Measurements from ENCODE around the gene DLG5.

The DLG5 gene

GRCh38 chr10:77944519-77944918 is 18.0 kb upstream of the DLG5 start:
- peak; percentile 94 for DNase-seq
- no peak overlapping the region for H4K8ac ChIP-seq (ENCODE audit: low read length)
- no peak overlapping the region for H3K4ac ChIP-seq (ENCODE audit: low read depth in 1 of 2, low read length in 2 of 2)
- H2AFZ ChIP-seq (ENCODE audit: low read depth, low read length), result no peak overlapping the region
- no peak overlapping the region for H3K18ac ChIP-seq (ENCODE audit: low read depth in 1 of 2, low read length in 2 of 2)
- 55% methylated on average over 3 of the region's 4 CpGs for WGBS
- H3K4me2 ChIP-seq (ENCODE audit: low read length, poor library complexity, severe bottlenecking), result no peak overlapping the region
- no peak overlapping the region for H2BK12ac ChIP-seq (ENCODE audit: low read length in 2 of 2)
- no peak overlapping the region for H2AK5ac ChIP-seq (ENCODE audit: low read length, severe bottlenecking)
- H3K4me3 ChIP-seq (ENCODE audit: insufficient read depth in 1 of 2, low read depth in 1 of 2, low read length in 2 of 2), result no peak overlapping the region
- H2BK120ac ChIP-seq (ENCODE audit: low read depth, low read length), result no peak overlapping the region
- peaks cover 23% of the 10 kb centered on the region for H3K4me1 ChIP-seq (ENCODE audit: control insufficient read depth, insufficient read depth, low read depth, low read length)
- no peak overlapping the region for H2BK5ac ChIP-seq (ENCODE audit: low read depth, low read length, poor library complexity, severe bottlenecking)
- no peaks in the 10 kb centered on the region for H3K36me3 ChIP-seq (ENCODE audit: control insufficient read depth in 1 of 2, insufficient read depth in 2 of 2, low read depth in 1 of 2, low read length in 2 of 2)
- H3K9me3 ChIP-seq (ENCODE audit: control insufficient read depth, low read length), result no peaks in the 10 kb centered on the region
- H3K27me3 ChIP-seq (ENCODE audit: control insufficient read depth in 1 of 2, insufficient read depth in 1 of 2, low read length in 2 of 2), result no peaks in the 10 kb centered on the region
- H3K9ac ChIP-seq (ENCODE audit: low read length), result no peak overlapping the region
- no peaks in the 10 kb centered on the region for H3K79me1 ChIP-seq (replicated peaks; ENCODE audit: low read length, poor library complexity, severe bottlenecking)
- no peak overlapping the region for H4K91ac ChIP-seq (ENCODE audit: low read length)
- H3K23ac ChIP-seq (ENCODE audit: low read length in 2 of 2), result no peak overlapping the region
- no peak overlapping the region for H3K14ac ChIP-seq (ENCODE audit: low read length in 2 of 2)
- no peak overlapping the region for H2BK15ac ChIP-seq (ENCODE audit: low read depth, poor library complexity, severe bottlenecking)
- H3K27ac ChIP-seq (ENCODE audit: low read length, poor library complexity, severe bottlenecking), result no peak overlapping the region

DNA sequence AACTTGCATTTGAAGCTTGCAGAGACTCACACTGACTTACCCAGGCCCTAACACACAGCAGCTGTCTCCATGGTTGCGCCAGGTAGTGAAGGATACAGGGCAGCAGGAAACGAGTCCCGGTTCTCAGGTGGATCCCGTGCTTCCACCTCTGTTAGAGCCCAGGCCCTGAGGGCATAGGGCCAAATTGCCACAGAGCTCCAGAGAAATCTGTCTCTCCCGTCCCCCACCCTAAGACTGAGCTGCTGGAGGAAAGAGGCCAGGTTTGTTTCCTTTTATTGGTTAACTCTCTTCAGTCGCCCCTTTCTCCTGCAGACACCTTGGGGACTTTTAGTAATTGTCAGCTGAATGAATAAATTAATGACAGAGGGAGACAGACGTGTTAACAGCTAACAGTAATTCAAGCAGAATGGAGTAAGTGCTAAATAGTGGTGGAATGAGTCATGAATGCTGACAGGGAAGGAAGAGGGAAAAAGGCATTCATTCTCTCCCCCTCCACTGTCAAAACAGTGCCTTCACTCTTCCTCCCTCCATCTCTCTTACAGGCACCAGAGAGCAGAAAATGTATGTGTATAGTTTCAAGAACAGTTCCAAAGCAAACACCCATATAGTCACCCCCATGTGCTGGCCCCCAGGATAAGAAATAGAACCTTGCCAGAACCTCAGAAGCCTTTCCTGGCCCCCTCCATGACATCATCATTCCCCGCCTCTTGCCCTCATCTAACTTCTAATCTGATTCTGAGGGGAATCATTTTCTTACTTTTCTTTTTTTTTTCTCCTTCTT is 16.8 kb upstream of the DLG5 start:
- Histone ChIP-seq H3K23ac (ENCODE audit: low read length in 2 of 2) (no peak overlapping the region), H4K91ac (ENCODE audit: low read length) (no peak overlapping the region), H2BK120ac (ENCODE audit: low read depth, low read length) (no peak overlapping the region), H3K14ac (ENCODE audit: low read length in 2 of 2) (no peak overlapping the region), H3K4me2 (ENCODE audit: low read length, poor library complexity, severe bottlenecking) (peak overlapping the region; percentile 59), H2AK5ac (ENCODE audit: low read length, severe bottlenecking) (peak overlapping the region; percentile 55), H2BK5ac (ENCODE audit: low read depth, low read length, poor library complexity, severe bottlenecking) (peak overlapping the region; percentile 61), H2AFZ (ENCODE audit: low read depth, low read length) (no peak overlapping the region), H3K4me1 (ENCODE audit: control insufficient read depth, insufficient read depth, low read depth, low read length) (peaks cover 23% of the 10 kb centered on the region), H3K36me3 (ENCODE audit: control insufficient read depth in 1 of 2, insufficient read depth in 2 of 2, low read depth in 1 of 2, low read length in 2 of 2) (no peaks in the 10 kb centered on the region), H3K79me1 (replicated peaks; ENCODE audit: low read length, poor library complexity, severe bottlenecking) (no peaks in the 10 kb centered on the region), H3K27me3 (ENCODE audit: control insufficient read depth in 1 of 2, insufficient read depth in 1 of 2, low read length in 2 of 2) (no peaks in the 10 kb centered on the region), H3K9ac (ENCODE audit: low read length) (peak overlapping the region; percentile 44), H3K27ac (ENCODE audit: low read length, poor library complexity, severe bottlenecking) (peak overlapping the region; percentile 92), H2BK12ac (ENCODE audit: low read length in 2 of 2) (peak overlapping the region; percentile 43 to 91), H3K4me3 (ENCODE audit: insufficient read depth in 1 of 2, low read depth in 1 of 2, low read length in 2 of 2) (no peak overlapping the region), H3K4ac (ENCODE audit: low read depth in 1 of 2, low read length in 2 of 2) (peak overlapping the region; percentile 32 to 46), H3K9me3 (ENCODE audit: control insufficient read depth, low read length) (no peaks in the 10 kb centered on the region), H3K18ac (ENCODE audit: low read depth in 1 of 2, low read length in 2 of 2) (peak overlapping the region; percentile 67 to 69), H2BK15ac (ENCODE audit: low read depth, poor library complexity, severe bottlenecking) (no peak overlapping the region), H4K8ac (ENCODE audit: low read length) (no peak overlapping the region)
- peak; percentile 91 for DNase-seq
- WGBS, result 24% methylated on average over 7 of the region's 8 CpGs

- Histone ChIP-seq H3K27ac (ENCODE audit: low read length, poor library complexity, severe bottlenecking) (no peak overlapping the region), H2BK5ac (ENCODE audit: low read depth, low read length, poor library complexity, severe bottlenecking) (no peak overlapping the region), H2BK15ac (ENCODE audit: low read depth, poor library complexity, severe bottlenecking) (no peak overlapping the region), H3K4me2 (ENCODE audit: low read length, poor library complexity, severe bottlenecking) (no peak overlapping the region), H3K4ac (ENCODE audit: low read depth in 1 of 2, low read length in 2 of 2) (no peak overlapping the region), H3K4me3 (ENCODE audit: insufficient read depth in 1 of 2, low read depth in 1 of 2, low read length in 2 of 2) (no peak overlapping the region), H3K4me1 (ENCODE audit: control insufficient read depth, insufficient read depth, low read depth, low read length) (peaks cover 23% of the 10 kb centered on the region), H4K8ac (ENCODE audit: low read length) (no peak overlapping the region), H3K27me3 (ENCODE audit: control insufficient read depth in 1 of 2, insufficient read depth in 1 of 2, low read length in 2 of 2) (no peaks in the 10 kb centered on the region), H2AK5ac (ENCODE audit: low read length, severe bottlenecking) (peak overlapping the region; percentile 40), H3K14ac (ENCODE audit: low read length in 2 of 2) (no peak overlapping the region), H3K36me3 (ENCODE audit: control insufficient read depth in 1 of 2, insufficient read depth in 2 of 2, low read depth in 1 of 2, low read length in 2 of 2) (no peaks in the 10 kb centered on the region), H3K23ac (ENCODE audit: low read length in 2 of 2) (no peak overlapping the region), H3K9me3 (ENCODE audit: control insufficient read depth, low read length) (no peaks in the 10 kb centered on the region), H2AFZ (ENCODE audit: low read depth, low read length) (no peak overlapping the region), H3K79me1 (replicated peaks; ENCODE audit: low read length, poor library complexity, severe bottlenecking) (no peaks in the 10 kb centered on the region), H4K91ac (ENCODE audit: low read length) (no peak overlapping the region), H2BK120ac (ENCODE audit: low read depth, low read length) (no peak overlapping the region), H3K9ac (ENCODE audit: low read length) (no peak overlapping the region), H2BK12ac (ENCODE audit: low read length in 2 of 2) (no peak overlapping the region), H3K18ac (ENCODE audit: low read depth in 1 of 2, low read length in 2 of 2) (no peak overlapping the region)
- 93% methylated on average over 5 of the region's 6 CpGs for WGBS
- no peak for DNase-seq
Observed at GRCh38 chr10:77941790-77942189, 15.2 kb upstream of the DLG5 start.

DNA sequence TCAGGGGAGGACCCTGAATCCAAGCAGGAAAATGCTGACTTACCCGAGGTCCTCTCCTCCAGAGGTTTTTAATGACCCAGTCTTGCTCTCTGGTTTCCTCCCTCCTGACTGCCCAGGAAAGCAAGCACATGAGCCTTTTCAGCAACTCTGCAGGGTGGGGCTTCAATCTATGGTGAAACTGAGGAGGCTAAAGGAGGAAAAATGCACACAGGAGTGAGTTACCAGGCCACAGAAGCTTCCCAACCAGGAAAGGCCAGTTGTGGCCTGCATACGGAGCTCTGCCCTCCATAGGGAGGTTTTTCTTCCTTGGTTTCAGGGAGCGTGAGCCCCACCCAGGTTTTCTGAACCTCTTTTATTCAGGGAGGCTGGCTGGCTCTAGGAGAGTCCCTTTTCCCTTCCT is 14.1 kb upstream of the DLG5 start:
- Histone ChIP-seq H3K4me3 (ENCODE audit: insufficient read depth in 1 of 2, low read depth in 1 of 2, low read length in 2 of 2) (no peak overlapping the region), H3K79me1 (replicated peaks; ENCODE audit: low read length, poor library complexity, severe bottlenecking) (no peaks in the 10 kb centered on the region), H3K9me3 (ENCODE audit: control insufficient read depth, low read length) (no peaks in the 10 kb centered on the region), H2BK15ac (ENCODE audit: low read depth, poor library complexity, severe bottlenecking) (no peak overlapping the region), H3K18ac (ENCODE audit: low read depth in 1 of 2, low read length in 2 of 2) (peak overlapping the region; percentile 23 to 86), H2BK5ac (ENCODE audit: low read depth, low read length, poor library complexity, severe bottlenecking) (no peak overlapping the region), H3K27me3 (ENCODE audit: control insufficient read depth in 1 of 2, insufficient read depth in 1 of 2, low read length in 2 of 2) (no peaks in the 10 kb centered on the region), H3K14ac (ENCODE audit: low read length in 2 of 2) (no peak overlapping the region), H4K91ac (ENCODE audit: low read length) (no peak overlapping the region), H3K4me1 (ENCODE audit: control insufficient read depth, insufficient read depth, low read depth, low read length) (peaks cover 23% of the 10 kb centered on the region), H2AK5ac (ENCODE audit: low read length, severe bottlenecking) (peak overlapping the region; percentile 75), H3K27ac (ENCODE audit: low read length, poor library complexity, severe bottlenecking) (no peak overlapping the region), H3K4me2 (ENCODE audit: low read length, poor library complexity, severe bottlenecking) (no peak overlapping the region), H4K8ac (ENCODE audit: low read length) (peak overlapping the region; percentile 29), H2BK120ac (ENCODE audit: low read depth, low read length) (no peak overlapping the region), H2BK12ac (ENCODE audit: low read length in 2 of 2) (peak overlapping the region in 1 of 2 experiments; percentile 90), H3K23ac (ENCODE audit: low read length in 2 of 2) (no peak overlapping the region), H3K36me3 (ENCODE audit: control insufficient read depth in 1 of 2, insufficient read depth in 2 of 2, low read depth in 1 of 2, low read length in 2 of 2) (no peaks in the 10 kb centered on the region), H3K9ac (ENCODE audit: low read length) (peak overlapping the region; percentile 40), H2AFZ (ENCODE audit: low read depth, low read length) (peak overlapping the region; percentile 36), H3K4ac (ENCODE audit: low read depth in 1 of 2, low read length in 2 of 2) (peak overlapping the region in 1 of 2 experiments; percentile 56)
- WGBS, result 93% methylated on average over 2 of the region's 3 CpGs
- no peak for DNase-seq
